ENCODE results near the gene NAV2.

DNA sequence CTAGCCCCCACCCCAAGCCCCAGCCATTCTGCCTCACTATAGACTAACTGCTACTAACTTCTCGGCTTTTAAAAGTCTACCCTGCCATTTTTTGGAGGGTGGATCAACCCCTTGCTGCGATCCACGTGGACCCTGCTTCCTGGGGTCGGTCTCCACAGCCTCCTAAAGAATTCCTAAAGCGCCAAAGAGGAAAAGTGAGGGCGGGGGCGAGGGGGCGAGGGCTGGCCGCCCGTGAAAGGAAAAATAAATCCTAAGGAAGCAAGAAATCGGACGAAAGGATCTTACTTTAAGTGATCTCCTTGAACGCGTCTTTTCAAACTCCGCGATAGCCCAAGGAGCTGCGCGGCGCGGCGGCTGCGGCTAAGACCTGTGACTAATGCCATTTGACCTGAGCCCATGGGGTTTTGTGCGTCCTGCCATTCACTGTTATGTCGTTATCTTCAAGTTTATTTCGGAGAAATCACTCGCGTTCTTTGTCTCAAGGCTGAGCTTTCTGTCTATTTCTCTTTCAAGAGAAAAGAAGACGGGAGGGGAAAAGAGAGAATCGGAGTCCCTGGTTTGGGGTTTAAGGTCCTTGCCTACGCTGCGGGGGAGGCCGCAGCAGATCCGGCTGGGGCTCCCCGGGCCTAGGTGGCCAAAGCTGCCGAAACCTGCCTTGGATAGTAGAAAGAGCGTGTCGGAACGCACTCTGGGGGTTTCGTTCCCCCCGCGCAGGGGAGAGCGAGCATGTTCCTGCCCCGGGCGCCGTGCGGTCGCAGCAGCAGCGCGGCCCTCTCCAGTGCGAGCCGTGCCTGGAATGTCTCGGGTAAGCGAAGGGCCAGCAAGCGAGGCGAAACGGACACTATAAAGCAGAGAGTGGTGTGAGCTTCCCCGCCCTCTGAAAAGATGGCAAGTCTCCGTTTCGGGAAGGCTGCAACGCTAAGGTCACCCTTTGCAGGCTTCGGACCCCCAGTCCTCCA is 450.5 kb downstream of the NAV2 start:
- TF ChIP-seq, protein P1, sequence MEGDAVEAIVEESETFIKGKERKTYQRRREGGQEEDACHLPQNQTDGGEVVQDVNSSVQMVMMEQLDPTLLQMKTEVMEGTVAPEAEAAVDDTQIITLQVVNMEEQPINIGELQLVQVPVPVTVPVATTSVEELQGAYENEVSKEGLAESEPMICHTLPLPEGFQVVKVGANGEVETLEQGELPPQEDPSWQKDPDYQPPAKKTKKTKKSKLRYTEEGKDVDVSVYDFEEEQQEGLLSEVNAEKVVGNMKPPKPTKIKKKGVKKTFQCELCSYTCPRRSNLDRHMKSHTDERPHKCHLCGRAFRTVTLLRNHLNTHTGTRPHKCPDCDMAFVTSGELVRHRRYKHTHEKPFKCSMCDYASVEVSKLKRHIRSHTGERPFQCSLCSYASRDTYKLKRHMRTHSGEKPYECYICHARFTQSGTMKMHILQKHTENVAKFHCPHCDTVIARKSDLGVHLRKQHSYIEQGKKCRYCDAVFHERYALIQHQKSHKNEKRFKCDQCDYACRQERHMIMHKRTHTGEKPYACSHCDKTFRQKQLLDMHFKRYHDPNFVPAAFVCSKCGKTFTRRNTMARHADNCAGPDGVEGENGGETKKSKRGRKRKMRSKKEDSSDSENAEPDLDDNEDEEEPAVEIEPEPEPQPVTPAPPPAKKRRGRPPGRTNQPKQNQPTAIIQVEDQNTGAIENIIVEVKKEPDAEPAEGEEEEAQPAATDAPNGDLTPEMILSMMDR (conservative IDR thresholded peaks at IDR 0.05), result no peak
- no peak for TF ChIP-seq EZH2 (IDR thresholded peaks at IDR 0.05; ENCODE audit: low read depth)

All from PC-9 (cell line).